Fibroblast of skin of right quadriceps (primary cell): Measurements from ENCODE around the gene PHLPP2.
"Not testable (repeated sequence)": the region's sequence is repeated elsewhere in the genome, so short reads cannot be mapped to it uniquely, and the experiment has no call there.

ENCODE experiments used
- DNase-seq: peaks from one replicate; pipeline ENCODE4 v3.0.0-alpha.2; 2013

The PHLPP2 gene

GRCh38 chr16:71666264-71666663 is 58.2 kb downstream of the PHLPP2 start:
- DNase-seq, result no peak

DNA sequence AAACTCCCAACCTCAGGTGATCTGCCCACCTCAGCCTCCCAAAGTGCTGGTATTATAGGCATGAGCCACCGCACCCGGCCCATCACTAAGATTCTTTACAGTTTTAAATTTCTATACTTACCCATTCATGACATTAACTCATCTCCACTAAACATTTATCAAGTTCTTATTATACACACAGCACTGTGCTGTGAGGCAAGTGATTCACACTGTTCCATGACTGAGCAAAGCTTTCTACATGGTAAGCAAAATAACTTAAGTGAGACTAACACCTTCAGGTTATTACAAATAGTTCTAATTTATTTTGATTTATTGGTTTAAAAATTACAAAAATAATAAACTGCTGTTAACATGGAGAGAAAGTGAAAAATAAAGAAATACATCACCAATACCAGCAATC is 65.0 kb downstream of the PHLPP2 start:
- DNase-seq, result no peak

DNA sequence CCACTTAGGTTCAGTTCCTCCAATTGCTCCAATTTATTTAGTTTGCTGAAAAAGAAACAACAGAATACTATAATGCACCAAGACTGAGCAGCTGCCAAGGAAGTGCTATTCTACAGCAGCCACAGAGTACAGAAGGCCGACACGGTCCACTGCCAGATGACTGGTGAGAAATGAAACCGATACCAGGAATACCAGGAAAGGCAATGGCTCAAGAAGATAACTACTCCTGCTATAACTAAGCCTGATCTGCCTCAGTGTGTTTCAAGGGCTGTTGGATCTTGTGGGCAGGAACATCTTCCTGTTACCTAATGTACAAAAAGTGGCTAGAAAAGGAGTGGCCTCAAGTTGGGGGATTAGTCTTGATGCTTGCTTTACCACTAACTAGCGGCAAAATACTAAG is 65.7 kb downstream of the PHLPP2 start:
- no peak for DNase-seq

GRCh38 chr16:71649704-71650103 is 74.8 kb downstream of the PHLPP2 start:
- DNase-seq, result no peak

- DNase-seq, result no peak
These were observed 75.6 kb downstream of the PHLPP2 start for GRCh38 chr16:71648921-71649320.

- DNase-seq, result no peak
These were observed 76.3 kb downstream of the PHLPP2 start for GRCh38 chr16:71648162-71648561.

GRCh38 chr16:71647391-71647790 is 77.1 kb downstream of the PHLPP2 start:
- DNase-seq, result no peak

- DNase-seq, result peak; percentile 26
These were observed 79.1 kb downstream of the PHLPP2 start for GRCh38 chr16:71645450-71645849.

DNA sequence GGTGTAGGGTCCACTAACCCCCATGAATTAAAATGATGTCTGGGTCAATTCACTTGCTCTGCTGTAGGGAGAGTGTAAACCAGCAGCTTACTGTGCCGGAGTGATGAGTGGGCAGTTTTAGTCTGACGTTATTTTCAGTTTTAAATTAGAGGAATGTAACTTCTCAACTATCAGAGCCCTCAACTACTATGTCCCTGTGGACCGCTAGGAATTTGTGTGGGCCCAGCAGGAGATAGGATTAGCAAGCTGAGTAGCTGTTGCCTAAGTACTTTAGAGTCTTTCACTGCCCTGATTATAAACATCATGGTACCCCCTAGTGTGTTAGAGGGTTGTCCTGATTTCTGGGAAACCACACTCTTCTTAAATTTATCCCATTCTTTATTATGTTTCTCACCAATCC is 87.1 kb downstream of the PHLPP2 start:
- DNase-seq, result peak; percentile 90

GRCh38 chr16:71635632-71636031 is 88.9 kb downstream of the PHLPP2 start:
- no peak for DNase-seq

GRCh38 chr16:71631776-71632175 is 92.7 kb downstream of the PHLPP2 start:
- no peak for DNase-seq

- DNase-seq, result no peak
These were observed 93.7 kb downstream of the PHLPP2 start for GRCh38 chr16:71630808-71631207.

DNA sequence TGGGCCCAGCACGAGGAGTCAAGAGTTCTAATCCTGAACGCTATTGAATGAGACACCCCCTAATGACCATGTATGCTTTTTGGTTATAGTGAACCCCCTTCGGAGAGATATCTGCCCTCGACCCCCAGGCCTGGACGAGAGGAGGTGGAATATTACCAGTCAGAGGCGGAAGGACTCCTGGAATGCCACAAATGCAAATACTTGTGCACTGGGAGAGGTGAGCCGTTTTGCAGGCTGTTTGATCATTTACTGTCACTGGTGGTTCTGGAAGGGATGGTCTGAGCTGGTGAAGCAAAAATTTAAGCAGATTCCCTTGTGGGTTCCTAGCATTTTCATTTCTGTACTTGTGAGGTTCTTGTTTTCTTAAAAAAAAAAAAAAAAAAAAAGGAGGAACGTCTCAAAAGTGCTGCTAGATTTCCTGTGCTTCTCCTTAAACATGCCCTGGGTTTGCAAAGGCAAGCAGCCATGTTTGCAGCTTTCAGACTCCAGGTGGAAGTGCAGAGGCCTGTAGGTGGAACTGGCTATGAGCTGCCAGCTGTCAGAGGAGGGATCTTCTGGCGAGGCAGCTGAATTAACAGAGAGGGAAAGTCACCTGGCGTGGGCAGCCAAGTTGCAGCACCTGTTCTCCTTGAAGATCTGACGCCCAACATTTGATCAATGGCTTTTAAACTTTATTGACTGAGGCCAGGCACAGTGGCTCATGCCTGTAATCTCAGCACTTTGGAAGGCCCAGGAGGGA is 95.1 kb downstream of the PHLPP2 start:
- DNase-seq, result no peak

GRCh38 chr16:71628810-71629209 is 95.7 kb downstream of the PHLPP2 start:
- peak; percentile 68 for DNase-seq

GRCh38 chr16:71627731-71628181 is 96.7 kb downstream of the PHLPP2 start:
- DNase-seq, result no peak

- no peak for DNase-seq
These were observed 97.7 kb downstream of the PHLPP2 start for GRCh38 chr16:71626858-71627213.

GRCh38 chr16:71626018-71626857 is 98.3 kb downstream of the PHLPP2 start, which contains the start of gene MARVELD3:
Gene MARVELD3, plus strand, starts transcription at chr16:71626184. Its CDS starts 46 bp downstream, at chr16:71626230.
- DNase-seq, result no peak

- no peak for DNase-seq
These were observed 99.2 kb downstream of the PHLPP2 start for GRCh38 chr16:71625113-71625850.

DNA sequence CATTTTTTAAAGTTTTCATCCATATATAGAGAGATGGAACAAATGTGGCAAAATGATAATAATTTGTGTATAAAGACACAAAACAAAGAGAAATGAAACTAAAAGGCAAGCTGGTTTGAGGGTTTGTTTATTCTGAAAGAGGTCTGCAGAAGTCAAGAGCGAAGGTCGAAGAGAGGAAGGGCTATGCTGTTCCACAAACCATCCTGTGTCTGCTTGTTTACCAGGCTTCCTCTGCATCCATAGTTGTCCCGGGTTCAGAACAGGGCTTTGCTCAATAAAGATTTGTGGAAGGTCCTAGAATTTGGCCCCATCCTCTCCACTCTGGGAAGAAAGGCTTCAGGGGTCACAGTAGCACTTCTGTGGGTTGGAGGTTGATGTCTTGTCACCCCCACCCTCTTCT is 100.9 kb downstream of the PHLPP2 start:
- no peak for DNase-seq

- DNase-seq, result no peak
These were observed 102.4 kb downstream of the PHLPP2 start for GRCh38 chr16:71622088-71622487.

GRCh38 chr16:71618429-71618828 is 106.1 kb downstream of the PHLPP2 start:
- no peak for DNase-seq

- DNase-seq, result not testable (repeated sequence)
These were observed 109.5 kb downstream of the PHLPP2 start for GRCh38 chr16:71614956-71615355.
